Stimulated activated CD4-positive, alpha-beta T cell treated with anti-CD3 and anti-CD28 coated beads, Interleukin-1b, Interleukin-23, amount 100 ng/mL, for 4 hours (primary cell): ENCODE results near the gene JUNB.
"Not testable (repeated sequence)": the region's sequence is repeated elsewhere in the genome, so short reads cannot be mapped to it uniquely, and the experiment has no call there.

Experiments
- DNase-seq, 2 donors: peaks; one replicate each; pipeline ENCODE4 v3.0.0-alpha.2; 2020; ENCODE audit warnings: low read depth in 2 of 2

The JUNB gene

DNA sequence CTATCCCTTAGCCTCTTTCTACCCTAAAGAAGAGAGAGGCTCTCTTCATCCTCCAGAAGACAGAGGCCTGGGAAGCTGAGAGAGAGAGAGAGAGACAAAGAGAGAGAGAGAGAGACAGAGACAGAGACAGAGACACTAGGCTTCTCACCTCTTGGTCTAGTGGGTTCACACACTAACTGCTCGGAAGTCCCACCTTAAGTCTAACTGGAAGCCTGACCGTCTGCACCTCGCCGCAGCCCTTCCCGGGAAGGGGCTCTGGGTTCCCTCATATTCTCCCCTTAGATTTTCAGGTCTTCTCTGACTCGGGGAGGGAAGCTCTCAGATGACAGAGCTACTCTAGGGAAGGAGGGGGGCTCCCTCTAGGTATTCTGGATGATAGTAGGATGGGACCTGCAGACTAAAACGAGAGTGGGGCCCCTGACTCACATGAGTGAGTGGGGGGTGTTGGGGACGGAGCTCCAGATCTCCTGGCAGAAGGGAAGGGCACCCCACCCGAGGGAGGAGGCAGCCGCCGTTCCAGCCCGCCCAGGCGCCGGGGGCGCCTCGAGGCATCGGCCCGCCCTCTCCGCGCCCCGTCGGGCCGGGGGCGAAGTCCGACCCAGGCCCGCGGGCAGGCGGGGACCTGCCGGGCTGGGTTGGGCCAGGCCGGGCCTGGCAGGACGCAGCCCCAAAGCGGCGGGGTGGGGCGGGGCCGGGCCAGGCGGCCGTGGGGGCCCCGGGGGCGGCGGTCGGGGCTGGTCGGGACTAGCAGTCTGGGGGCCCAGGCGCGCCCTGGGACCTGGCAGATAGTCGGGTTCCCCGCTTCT lies 2.0 kb upstream of the JUNB start:
- DNase-seq, result peak in 1 of 2 donors; percentile 31

DNA sequence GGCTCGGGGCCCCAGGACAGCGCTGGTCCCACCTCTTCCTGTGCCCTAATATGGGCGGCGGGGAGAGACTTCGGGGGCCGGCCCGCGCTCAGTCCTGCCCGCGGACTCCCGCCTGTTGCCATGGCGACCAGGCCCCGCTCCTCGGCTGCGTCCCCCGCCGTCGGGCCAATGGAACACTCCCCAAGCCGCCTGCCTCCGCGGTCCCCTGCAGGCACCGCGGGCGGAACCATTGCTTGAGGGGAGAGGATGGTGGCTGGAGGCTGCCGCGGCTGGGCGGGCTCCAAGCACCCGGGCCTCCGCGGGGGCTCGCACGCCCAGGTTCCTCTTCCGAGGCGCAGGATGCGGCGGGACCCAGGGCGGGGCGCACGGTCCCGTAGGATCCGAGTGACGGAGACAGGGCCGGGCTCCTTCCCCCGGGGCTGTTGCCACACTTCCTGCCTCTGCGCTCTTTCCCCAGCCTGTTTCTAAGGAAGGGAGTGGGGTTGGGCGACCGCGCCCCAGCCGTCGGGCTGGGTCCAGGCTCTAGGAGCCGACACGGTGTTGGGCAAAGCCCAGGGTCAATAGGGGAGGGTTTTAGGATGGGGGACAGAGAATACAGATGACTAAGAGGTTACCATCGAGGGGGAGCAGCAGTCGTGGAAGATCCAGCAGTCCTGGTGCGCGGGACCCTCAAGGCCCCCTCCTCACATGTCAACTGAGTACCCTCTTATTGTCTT lies 1.2 kb upstream of the JUNB start:
- DNase-seq, result peak; percentile 70 to 83

DNA sequence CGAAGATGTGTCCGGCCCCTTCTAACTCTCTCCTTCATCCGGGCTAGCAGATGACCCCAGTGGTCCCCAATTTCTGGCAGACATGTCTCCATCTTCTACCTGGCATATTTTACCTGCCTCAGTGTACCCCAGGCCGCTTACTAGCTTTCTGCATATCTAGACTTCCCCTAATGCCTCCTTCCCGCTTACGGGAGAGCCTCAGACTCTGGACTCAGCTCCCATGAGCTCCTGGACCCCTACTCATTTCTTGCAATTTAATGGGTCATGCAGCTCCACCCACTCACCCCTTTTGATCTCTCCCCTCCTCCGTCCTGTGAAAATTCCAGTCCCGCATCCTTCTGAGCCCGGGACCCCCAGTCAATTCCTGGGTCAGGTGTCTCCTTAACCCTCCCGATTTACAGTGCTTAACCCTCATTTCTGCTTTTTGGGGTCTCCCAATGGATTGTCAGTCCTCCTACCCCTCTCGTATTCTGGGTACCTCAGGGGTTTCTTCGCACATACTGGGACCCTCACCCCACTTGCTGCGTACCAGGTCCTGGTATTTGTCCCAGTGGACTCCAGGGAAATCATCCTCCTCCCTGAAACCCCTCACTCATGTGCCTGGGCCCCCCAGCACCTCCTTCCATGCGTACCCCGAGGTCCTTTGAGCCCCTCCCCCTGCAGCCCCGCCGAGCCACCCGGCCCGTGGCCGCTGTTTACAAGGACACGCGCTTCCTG lies 500 bp upstream of the JUNB start:
- DNase-seq, result no peak

DNA sequence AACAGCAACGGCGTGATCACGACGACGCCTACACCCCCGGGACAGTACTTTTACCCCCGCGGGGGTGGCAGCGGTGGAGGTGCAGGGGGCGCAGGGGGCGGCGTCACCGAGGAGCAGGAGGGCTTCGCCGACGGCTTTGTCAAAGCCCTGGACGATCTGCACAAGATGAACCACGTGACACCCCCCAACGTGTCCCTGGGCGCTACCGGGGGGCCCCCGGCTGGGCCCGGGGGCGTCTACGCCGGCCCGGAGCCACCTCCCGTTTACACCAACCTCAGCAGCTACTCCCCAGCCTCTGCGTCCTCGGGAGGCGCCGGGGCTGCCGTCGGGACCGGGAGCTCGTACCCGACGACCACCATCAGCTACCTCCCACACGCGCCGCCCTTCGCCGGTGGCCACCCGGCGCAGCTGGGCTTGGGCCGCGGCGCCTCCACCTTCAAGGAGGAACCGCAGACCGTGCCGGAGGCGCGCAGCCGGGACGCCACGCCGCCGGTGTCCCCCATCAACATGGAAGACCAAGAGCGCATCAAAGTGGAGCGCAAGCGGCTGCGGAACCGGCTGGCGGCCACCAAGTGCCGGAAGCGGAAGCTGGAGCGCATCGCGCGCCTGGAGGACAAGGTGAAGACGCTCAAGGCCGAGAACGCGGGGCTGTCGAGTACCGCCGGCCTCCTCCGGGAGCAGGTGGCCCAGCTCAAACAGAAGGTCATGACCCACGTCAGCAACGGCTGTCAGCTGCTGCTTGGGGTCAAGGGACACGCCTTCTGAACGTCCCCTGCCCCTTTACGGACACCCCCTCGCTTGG lies 966 bp downstream of the JUNB start:
- DNase-seq, result peak; percentile 66 to 70

DNA sequence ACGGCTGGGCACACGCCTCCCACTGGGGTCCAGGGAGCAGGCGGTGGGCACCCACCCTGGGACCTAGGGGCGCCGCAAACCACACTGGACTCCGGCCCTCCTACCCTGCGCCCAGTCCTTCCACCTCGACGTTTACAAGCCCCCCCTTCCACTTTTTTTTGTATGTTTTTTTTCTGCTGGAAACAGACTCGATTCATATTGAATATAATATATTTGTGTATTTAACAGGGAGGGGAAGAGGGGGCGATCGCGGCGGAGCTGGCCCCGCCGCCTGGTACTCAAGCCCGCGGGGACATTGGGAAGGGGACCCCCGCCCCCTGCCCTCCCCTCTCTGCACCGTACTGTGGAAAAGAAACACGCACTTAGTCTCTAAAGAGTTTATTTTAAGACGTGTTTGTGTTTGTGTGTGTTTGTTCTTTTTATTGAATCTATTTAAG lies 1.6 kb downstream of the JUNB start:
- no peak for DNase-seq

DNA sequence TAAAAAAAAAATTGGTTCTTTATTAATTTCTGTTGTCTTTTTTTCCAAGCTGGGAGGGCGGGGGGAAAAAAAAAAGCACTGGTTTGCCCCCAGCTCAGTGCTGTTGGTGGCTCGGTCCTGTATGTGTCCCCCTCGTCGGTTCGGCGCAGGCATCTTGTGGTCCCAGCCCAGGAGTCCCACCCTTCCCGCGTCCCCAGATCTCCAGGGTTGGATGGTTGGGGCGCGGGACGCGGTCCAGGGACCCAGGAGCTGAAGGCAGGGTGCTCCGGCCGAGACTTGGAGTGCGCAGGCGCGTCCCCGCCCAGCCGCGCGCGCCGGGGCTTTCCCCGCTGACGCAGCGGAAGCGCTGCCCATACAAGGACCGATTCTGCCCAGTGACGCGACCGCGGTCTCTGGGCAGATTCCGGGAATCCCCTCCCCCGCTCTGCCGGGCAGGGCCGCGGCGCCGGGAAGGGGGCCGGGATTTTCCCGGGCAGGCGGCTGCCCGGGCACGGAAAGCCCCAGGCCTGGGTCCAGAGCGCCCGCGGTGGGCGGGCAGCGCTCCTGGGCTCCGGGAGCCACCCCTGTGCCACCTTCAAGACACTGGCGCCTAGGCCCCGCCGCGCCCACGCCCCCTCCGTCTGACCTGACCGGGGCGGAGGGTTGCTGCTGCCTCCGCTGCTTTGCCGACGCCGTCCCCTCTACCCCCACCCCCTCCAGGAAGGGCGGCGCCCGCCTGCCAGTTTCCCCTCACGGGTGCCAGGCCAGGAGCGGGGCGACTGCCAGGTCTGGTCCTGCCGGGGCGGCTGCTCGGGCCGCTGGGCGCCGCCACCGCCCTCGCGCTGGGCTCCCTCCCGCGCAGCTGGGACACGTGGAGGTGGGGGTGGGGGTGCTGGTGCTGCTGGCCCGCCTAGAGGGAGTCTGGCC lies 2.3 kb downstream of the JUNB start:
- DNase-seq, result peak; percentile 92 to 96

DNA sequence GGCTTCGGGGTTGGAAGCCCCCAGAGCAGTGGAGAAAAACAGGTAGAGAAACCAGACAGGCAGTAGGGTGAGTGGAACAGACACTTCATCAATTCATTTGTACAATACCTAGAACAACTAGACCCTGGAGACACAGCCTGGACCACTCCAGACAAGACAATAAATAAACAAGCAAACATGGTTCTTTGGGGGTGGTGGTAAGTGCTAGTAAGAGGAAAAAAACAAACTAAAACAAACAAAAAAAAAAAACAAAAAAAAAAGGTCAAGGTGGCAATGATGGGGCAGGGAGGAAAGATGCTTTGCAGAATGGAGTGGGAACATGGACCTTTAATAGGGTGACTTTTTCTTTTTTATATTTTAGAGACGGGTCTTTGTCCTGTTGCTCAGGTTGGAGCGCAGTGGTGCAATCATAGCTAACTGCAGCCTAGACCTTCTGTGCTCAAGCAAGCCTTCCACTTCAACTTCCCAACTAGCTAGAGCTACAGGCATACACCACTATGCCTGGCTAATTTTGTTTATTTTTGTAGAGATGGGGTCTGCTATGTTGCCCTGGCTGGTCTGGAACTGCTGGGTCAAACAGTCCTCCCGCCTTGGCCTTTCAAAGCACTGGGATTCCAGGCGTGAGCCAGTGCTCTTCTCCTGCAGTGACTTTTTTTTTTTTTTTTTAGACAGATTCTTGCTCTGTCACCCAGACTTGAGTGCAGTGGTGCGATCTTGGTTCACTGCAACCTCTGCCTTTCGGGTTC lies 3.1 kb downstream of the JUNB start:
- DNase-seq, result no peak

DNA sequence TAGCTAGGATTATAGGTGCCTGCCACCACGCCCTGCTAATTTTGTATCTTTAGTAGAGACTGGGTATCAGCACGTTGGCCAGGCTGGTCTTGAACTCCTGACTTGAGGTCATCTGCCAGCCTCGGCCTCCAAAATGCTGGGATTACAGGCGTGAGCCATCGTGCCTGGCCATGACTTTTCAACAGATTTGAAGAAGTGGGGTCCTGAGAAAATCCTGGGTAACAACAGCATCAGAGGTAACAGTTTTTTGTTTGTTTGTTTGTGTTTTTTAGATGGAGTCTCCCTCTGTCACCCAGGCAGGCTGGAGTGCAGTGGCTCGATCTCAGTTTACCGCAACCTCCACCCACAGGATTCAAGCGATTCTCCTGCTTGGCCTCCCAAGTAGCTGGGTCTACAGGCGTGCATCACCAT lies 3.7 kb downstream of the JUNB start:
- no peak for DNase-seq

DNA sequence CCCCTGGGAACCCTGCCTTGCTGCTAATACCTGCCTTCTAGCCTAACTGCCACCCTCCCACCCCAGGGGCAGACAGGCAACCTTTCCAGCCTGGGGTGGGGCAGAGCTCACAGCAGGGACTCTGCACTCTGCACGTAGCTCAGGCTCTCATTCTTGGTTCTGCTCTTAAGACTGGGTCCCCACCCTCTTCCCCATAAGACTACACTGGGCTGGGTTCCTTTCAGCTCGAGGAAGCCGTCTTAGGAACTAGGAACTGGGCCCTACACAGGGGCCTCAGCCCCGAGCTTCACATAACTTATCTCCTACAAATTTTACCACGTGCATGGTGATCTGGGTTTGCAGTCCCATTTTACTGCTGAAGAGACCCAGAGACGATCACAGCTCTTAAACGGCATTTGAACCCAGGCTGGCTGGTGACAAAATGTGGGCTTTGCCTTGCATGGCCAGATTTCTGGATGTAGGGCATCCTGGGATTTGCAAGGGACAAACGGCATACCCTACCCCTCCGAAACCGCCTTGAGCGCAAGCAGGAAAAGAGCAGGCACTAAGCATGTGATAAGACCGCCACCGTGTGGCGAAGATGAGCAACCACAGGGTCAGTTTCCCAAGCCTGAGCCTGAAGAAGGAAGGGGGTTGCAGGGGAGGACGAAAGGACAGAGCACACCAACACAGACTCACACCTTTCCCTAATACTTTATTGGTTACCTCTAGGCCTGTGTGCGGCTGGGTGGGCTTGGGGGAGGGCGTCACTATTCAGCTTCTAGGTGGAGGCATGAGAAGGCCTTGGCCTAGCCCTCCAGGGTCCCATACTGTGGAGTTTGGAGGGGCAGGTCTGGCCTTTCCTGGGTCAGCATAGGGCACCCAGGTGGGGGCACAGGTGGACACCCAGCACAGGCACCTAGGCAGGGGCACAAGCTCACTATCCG lies 5.1 kb downstream of the JUNB start:
- DNase-seq, result peak; percentile 64

DNA sequence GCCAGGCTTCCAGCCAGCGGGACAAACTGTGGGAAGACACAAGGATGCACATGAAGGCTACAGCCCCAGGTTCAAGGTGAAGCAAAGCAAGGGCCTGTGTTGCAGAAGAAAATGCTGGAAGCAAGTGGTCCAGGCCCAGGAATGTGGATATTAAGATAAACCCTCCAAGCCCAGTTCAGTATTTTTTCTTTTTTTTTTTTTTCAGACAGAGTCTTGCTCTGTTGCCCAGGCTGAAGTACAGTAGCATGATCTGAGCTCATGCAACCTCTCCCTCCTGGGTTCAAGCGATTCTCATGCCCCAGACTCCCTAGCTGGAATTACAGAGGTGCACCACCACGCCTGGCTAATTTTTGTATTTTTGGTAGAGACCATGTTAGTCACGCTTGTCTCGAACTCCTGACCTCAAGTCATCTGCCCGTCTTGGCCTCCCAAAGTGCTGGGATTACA lies 5.9 kb downstream of the JUNB start:
- no peak for DNase-seq

DNA sequence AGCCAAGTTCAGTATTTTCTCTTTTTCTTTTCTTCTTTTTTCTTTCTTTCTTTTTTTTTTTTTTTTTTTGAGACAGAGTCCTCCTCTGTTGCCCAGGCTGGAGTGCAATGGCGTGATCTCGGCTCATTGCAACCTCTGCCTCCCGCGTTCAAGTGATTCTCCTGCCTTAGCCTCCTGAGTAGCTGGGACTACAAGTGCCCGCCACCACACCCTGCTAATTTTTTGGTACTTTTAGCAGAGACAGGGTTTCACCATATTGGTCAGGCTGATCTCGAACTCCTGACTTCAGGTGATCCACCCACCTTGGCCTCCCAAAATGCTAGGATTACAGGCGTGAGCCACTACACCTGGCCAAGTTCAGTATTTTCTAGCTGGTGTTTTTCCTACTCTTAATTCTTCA lies 6.3 kb downstream of the JUNB start:
- not testable (repeated sequence) for DNase-seq

DNA sequence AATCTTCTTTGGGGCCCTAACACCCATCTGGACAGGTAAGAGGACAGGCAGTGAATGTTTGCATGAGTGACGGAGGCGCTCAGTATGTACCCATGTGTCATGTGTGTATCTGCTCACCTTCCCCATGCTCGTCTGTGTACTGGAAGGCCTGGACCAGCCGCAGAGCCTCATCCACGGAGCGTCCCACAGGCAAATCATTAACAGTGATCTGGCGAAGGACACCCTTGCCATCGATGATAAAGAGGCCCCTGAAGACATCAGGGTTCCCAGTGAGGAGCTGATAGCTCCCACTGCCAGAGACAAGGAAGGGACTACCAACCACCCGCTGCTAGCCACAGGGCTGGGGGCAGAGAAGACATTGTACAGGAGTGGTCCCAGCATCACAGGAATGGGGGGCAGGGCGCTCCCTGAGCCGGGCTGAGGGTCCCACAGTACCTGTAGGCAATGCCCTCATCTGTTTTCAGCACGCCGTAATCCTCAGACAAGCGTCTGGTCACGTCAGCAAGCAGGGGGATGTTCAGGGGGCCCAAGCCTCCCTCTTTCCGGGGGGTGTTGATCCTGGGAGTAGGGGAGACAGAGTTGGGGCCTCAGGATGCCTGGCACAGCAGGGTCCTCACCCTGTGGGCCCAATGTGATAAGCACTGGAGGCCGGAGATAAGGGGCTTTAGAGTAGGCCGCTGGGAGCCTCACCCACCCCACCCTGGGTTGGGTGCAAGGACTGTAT lies 8.6 kb downstream of the JUNB start:
- DNase-seq, result no peak

DNA sequence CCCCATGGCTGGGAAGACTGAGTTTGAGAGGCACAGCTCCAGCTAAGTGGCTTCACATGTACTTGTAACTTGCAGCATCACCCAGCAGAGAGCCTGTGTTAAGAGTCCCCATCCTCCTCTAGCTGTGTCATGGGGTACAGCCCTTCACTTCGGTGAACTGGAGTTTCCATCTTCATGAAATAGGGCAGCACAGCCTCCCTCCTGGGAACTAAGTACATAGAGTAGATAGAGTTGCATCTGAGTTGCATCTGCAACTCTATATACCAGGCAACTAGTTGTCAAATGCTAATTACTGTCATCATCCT lies 9.1 kb downstream of the JUNB start:
- no peak for DNase-seq

DNA sequence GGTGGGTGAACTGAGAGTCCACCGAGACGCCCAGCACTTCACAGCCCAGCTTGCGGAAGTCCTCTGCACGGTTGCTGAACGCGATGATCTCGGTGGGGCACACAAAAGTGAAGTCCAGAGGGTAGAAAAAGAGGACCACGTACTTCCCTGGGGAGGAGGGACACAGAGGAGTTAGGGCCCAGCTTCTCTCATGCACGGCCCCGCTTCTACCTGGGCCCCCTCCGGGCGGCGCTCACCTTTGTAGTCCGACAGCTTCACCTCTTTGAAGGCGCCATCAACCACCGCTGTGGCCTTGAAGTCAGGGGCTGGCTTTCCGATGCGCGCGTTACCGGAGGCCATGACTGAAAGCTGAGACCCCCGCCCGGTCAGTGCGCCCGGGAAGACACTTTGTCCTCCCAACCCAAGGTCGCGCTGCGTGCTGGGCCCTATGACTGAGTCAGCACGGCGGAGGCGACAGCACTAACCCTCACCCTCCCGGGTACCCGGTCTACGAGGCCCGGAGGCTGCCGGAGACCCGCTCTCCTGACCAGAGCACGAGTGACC lies 9.7 kb downstream of the JUNB start:
- no peak for DNase-seq

DNA sequence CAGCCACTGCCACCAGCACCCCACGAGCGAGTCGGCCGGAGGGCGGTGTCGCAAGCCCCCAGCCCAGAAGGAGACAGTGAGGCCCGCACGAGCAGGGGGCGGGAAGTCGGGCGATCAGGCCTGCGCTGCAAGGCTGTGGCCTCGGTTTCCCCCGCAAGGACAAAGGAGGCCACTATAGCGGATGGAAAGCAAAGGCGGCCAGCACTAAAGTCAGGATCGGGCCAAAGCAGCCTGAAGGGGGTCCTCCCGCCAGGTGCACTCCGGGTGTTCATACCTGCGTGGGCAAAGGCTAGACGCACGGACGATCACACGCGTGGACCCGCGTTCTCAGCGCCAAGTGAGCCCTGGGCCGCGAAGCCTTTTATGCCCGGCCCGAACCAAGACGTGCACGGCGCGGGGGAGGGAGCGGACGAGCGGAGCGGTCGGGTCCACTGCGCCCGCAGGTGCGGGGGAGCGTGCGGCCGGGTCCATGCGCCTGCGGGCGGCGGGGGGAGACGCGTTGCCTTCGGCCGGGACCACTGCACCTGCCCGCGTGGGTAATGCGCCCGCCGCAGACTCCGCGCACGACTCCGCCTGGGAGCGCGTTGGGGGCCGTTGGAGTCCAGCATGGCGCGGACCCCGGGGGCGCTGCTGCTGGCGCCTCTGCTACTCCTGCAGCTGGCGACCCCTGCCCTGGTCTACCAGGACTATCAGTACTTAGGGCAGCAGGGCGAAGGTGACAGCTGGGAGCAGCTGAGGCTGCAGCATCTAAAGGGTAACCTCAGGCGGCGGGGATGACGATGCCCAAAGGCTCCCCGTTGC lies 10.4 kb downstream of the JUNB start, which contains the start of the genes PRDX2 and THSD8:
Gene PRDX2 (minus strand): TSS at position 335 of the 801 bp plus-strand sequence. CDS start 539 bp downstream, outside the sequence.
Gene THSD8 (plus strand): TSS at position 604 of the 801 bp plus-strand sequence. CDS start 3 bp downstream, at position 607.
- peak in 1 of 2 donors; percentile 72 for DNase-seq

DNA sequence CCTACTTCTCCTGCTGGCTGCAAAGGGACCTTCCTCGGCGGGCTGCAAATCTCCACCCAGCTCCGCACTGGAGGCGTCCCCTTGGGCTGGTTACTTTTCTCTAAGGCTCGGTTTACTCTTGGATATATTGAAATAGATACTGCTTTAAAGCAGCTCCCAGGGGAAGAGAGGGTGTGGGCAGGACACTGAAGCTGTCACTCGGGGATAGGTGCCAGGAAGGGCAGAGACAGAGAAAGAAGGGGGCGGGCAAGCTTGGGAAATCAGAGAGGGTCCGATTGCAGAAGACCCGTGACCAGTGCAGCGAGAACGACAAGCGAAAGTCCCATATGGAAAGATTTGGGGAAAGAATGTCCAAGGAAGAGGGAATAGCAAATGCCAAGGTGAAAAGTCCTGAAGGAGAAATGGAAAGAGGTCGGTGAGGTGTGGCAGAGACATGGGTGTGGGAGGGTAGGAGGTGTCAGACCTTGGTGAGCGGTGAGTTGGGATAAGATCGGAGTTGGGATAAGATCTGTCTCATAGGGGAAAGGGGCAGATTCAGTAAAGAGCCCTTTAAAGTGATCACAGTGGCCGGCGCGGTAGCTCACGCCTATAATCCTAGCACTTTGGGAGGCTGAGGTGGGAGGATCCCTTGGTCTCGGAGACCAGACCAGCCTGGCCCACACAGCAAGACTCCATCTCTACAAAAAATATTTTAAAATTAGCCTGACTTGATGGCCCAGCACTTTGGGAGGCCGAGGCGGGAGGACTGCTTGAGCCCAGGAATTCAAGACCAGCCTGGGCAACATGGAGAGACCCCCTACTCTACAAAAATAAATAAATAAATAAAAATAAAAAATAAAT lies 11.2 kb downstream of the JUNB start:
- no peak for DNase-seq
